ENCODE data around the gene MAS1. TPM values are rescaled to one million over a fixed set of nuclear protein-coding genes. Genes with fewer than 3 reads are reported as not detected.

The MAS1 gene
- total RNA-seq, 2 donors from 2014 or later, result 0.14 to 0.27 TPM

DNA sequence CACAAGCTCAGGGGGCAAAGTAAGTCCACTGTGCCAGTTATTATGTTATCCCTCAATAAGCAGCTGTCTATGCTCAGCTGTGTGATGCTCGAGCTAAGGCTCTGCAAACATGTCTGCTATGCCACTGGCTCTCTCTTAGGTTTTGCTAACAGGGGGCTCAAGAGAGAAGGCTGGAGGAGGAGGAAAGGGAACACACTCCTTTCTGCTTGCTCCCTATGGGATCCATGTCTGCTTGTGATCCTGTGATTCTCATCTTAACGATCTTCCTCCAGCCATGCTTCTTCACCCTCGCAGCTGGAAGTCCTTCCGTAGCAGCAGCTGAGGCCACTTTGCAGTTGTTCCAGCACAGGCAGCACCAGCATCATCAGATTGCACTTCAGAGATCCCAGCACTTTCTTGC is 41.1 kb downstream of the MAS1 start:
- DNase-seq (ENCODE audit: low spot score) (no peak), ATAC-seq (ENCODE audit: insufficient number of reproducible peaks, low FRiP score, low read depth) (no peak)
- Histone ChIP-seq H3K4me3 (no peak overlapping the region), H3K9me3 (no peaks in the 10 kb centered on the region), H3K27me3 (replicated peaks; ENCODE audit: insufficient read depth) (no peaks in the 10 kb centered on the region), H3K36me3 (no peaks in the 10 kb centered on the region), H3K27ac (no peak overlapping the region), H3K4me1 (ENCODE audit: control insufficient read depth in 1 of 2, low read depth in 2 of 2) (peaks cover 18 to 64% of the 10 kb centered on the region in 2 donors)
- TF ChIP-seq, protein P1, sequence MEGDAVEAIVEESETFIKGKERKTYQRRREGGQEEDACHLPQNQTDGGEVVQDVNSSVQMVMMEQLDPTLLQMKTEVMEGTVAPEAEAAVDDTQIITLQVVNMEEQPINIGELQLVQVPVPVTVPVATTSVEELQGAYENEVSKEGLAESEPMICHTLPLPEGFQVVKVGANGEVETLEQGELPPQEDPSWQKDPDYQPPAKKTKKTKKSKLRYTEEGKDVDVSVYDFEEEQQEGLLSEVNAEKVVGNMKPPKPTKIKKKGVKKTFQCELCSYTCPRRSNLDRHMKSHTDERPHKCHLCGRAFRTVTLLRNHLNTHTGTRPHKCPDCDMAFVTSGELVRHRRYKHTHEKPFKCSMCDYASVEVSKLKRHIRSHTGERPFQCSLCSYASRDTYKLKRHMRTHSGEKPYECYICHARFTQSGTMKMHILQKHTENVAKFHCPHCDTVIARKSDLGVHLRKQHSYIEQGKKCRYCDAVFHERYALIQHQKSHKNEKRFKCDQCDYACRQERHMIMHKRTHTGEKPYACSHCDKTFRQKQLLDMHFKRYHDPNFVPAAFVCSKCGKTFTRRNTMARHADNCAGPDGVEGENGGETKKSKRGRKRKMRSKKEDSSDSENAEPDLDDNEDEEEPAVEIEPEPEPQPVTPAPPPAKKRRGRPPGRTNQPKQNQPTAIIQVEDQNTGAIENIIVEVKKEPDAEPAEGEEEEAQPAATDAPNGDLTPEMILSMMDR (IDR thresholded peaks at IDR 0.05), result no peak

DNA sequence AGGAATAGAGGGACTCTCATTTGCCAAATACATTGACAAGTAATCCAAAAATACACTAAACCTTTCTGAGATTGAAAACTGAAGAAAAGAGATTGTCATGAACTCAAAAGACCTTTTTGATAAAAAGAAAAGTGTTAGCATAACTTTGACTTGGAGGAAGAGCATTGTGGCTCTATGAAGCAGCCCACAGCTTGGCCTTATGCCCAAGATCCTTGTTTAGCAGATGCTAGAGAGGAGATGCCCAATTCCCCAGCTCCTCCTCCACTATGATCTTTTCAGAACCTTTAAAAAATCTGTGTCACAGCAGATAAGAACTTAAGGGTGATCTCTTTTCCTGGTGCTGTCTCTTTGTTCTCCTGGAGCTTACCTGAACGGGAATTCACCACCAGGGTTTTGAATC is 42.3 kb downstream of the MAS1 start:
- ATAC-seq (ENCODE audit: insufficient number of reproducible peaks, low FRiP score, low read depth), result no peak
- Histone ChIP-seq H3K27ac (no peak overlapping the region), H3K27me3 (replicated peaks; ENCODE audit: insufficient read depth) (no peaks in the 10 kb centered on the region), H3K9me3 (no peaks in the 10 kb centered on the region), H3K36me3 (no peaks in the 10 kb centered on the region), H3K4me1 (ENCODE audit: control insufficient read depth in 1 of 2, low read depth in 2 of 2) (peaks cover 27 to 76% of the 10 kb centered on the region in 2 donors), H3K4me3 (no peak overlapping the region)
- TF ChIP-seq, protein P1 (IDR thresholded peaks at IDR 0.05), result no peak
- DNase-seq (ENCODE audit: low spot score), result no peak

DNA sequence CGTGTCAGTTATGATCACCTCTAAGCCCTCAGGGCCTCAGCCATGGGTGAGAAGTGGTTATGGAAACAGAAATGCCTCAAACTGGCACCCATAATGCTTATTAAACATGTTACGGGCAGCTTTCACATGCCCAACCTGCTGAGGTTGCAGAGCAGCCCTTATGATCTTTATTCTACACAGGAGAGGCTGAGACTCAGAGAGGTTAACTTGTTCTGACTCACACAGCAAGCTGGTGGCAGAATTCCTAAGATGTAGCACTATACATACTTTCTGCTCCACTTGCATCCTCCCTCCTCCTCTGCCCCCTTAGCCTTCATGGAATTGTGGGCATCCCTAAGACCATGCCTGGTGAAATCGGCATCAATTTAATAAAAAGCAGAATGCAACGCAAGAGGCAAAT is 43.4 kb downstream of the MAS1 start:
- Histone ChIP-seq H3K27ac (peak overlapping the region; percentile 1 to 38), H3K9me3 (no peaks in the 10 kb centered on the region), H3K27me3 (replicated peaks; ENCODE audit: insufficient read depth) (no peaks in the 10 kb centered on the region), H3K4me3 (no peak overlapping the region), H3K4me1 (ENCODE audit: control insufficient read depth in 1 of 2, low read depth in 2 of 2) (peaks cover 27 to 84% of the 10 kb centered on the region in 2 donors), H3K36me3 (no peaks in the 10 kb centered on the region)
- TF ChIP-seq, protein P1 (IDR thresholded peaks at IDR 0.05), result no peak
- ATAC-seq (ENCODE audit: insufficient number of reproducible peaks, low FRiP score, low read depth) (no peak), DNase-seq (ENCODE audit: low spot score) (no peak)

DNA sequence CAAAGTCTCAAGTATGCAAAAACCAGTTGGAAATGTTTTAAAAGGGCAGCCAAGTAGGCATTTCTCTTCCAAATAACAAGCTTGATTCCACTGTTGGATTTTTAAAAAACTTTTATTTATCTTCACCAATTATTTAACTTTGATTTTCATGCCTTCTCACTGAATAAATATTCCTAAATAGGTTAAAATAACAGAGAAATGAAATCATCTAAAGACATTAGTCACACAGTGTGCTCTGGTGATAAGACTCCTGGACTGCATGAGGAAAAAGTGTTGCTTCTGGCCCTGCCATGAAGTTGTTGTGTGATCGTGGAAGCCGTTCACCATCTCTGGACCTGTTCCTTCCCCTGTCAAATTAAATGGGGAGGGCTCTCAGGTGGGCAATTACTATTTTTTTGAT is 44.3 kb downstream of the MAS1 start:
- TF ChIP-seq, protein P1 (IDR thresholded peaks at IDR 0.05), result no peak
- Histone ChIP-seq H3K27ac (peak overlapping the region; percentile 38 to 46), H3K36me3 (no peaks in the 10 kb centered on the region), H3K9me3 (no peaks in the 10 kb centered on the region), H3K4me3 (peak overlapping the region; percentile 13), H3K4me1 (ENCODE audit: control insufficient read depth in 1 of 2, low read depth in 2 of 2) (peaks cover 31 to 84% of the 10 kb centered on the region in 2 donors), H3K27me3 (replicated peaks; ENCODE audit: insufficient read depth) (no peaks in the 10 kb centered on the region)
- peak; percentile 78 for ATAC-seq (ENCODE audit: insufficient number of reproducible peaks, low FRiP score, low read depth)
- DNase-seq (ENCODE audit: low spot score), result no peak

DNA sequence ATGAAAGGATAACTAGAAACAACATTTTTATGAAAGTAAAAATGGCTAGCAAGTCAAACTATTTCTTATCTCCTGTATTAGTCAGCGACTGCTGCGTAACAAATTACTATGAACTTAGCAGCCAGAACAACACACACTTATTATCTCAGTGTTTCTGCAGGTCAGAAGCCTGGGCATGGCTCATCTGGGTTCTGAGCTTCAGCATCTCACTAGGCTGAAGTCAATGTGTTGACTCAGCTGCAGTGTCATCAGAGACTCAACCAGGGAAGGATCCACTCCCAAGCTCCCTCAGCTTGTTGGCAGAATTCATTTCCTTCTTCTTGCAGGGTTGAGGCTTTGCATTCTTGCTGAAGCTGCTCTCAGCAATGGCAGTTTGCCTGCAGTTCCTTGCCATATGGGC is 44.8 kb downstream of the MAS1 start:
- H3K27me3 ChIP-seq (replicated peaks; ENCODE audit: insufficient read depth), result no peaks in the 10 kb centered on the region
- DNase-seq (ENCODE audit: low spot score) (no peak), ATAC-seq (ENCODE audit: insufficient number of reproducible peaks, low FRiP score, low read depth) (no peak)
- no peak overlapping the region for H3K4me3 ChIP-seq
- H3K4me1 ChIP-seq (ENCODE audit: control insufficient read depth in 1 of 2, low read depth in 2 of 2), result peaks cover 28 to 82% of the 10 kb centered on the region in 2 donors
- no peaks in the 10 kb centered on the region for H3K9me3 ChIP-seq
- TF ChIP-seq, protein P1 (IDR thresholded peaks at IDR 0.05), result no peak
- H3K36me3 ChIP-seq, result no peaks in the 10 kb centered on the region
- H3K27ac ChIP-seq, result peak overlapping the region; percentile 38 to 46
